ENCODE results near the gene SRCIN1.

The SRCIN1 gene

GRCh38 chr17:38616361-38616760 is 10.6 kb upstream of the SRCIN1 start:
- no peak overlapping the region for H3K4me3 ChIP-seq (ENCODE audit: low read depth, low read length)
- no peak for DNase-seq (ENCODE audit: low read depth)
- in situ Hi-C loops (cut with HindIII; ENCODE audit: low sequenced_read_pairs): loop anchor here (5.0 kb wide), 1 partner anchor 51 kb away; no protein-coding TSS in a partner anchor
- no peak for TF ChIP-seq CTCF (IDR thresholded peaks at IDR 0.05; ENCODE audit: low read depth, low read length, missing control alignments)

- no peak for DNase-seq (ENCODE audit: low read depth)
- in situ Hi-C loops (cut with HindIII; ENCODE audit: low sequenced_read_pairs): no loop called here
- no peak overlapping the region for H3K4me3 ChIP-seq (ENCODE audit: low read depth, low read length)
- TF ChIP-seq CTCF (IDR thresholded peaks at IDR 0.05; ENCODE audit: low read depth, low read length, missing control alignments): no peak
Measured at GRCh38 chr17:38613981-38614779, 8.4 kb upstream of the SRCIN1 start.

GRCh38 chr17:38613525-38613980 is 7.8 kb upstream of the SRCIN1 start:
- no peak for DNase-seq (ENCODE audit: low read depth)
- in situ Hi-C loops (cut with HindIII; ENCODE audit: low sequenced_read_pairs): no loop called here
- H3K4me3 ChIP-seq (ENCODE audit: low read depth, low read length): no peak overlapping the region
- TF ChIP-seq CTCF (IDR thresholded peaks at IDR 0.05; ENCODE audit: low read depth, low read length, missing control alignments): no peak

- no peak overlapping the region for H3K4me3 ChIP-seq (ENCODE audit: low read depth, low read length)
- TF ChIP-seq CTCF (IDR thresholded peaks at IDR 0.05; ENCODE audit: low read depth, low read length, missing control alignments): no peak
- no peak for DNase-seq (ENCODE audit: low read depth)
- in situ Hi-C loops (cut with HindIII; ENCODE audit: low sequenced_read_pairs): no loop called here
Measured at GRCh38 chr17:38611872-38612376, 6.2 kb upstream of the SRCIN1 start.

- in situ Hi-C loops (cut with HindIII; ENCODE audit: low sequenced_read_pairs): no loop called here
Measured at GRCh38 chr17:38611070-38611786, 5.5 kb upstream of the SRCIN1 start.

More at GRCh38 chr17:38611070-38611786, 5.5 kb upstream of the SRCIN1 start:
- no peak for DNase-seq (ENCODE audit: low read depth)
- no peak for TF ChIP-seq CTCF (IDR thresholded peaks at IDR 0.05; ENCODE audit: low read depth, low read length, missing control alignments)
- no peak overlapping the region for H3K4me3 ChIP-seq (ENCODE audit: low read depth, low read length)

All from astrocyte of the cerebellum (primary cell).